ENCODE measurements around the gene WIPF2. TPM values are rescaled to one million over a fixed set of nuclear protein-coding genes. Genes with fewer than 3 reads are reported as not detected.
A peak's percentile ranks its signal among the peaks of the same experiment; 100 is the strongest.

Gene WIPF2
- total RNA-seq, 4 donors from 2014 or later, result 9.8 to 13.8 (median 11.2) TPM

GRCh38 chr17:40182606-40183005, 36.5 kb upstream of the WIPF2 start:
- H3K36me3 ChIP-seq, result peaks cover 0 to 43% (median 0%) of the 10 kb centered on the region in 3 donors
- peak overlapping the region in 2 of 4 donors; percentile 95 to 96 for H3K27ac ChIP-seq
- TF ChIP-seq POLR2A (IDR thresholded peaks at IDR 0.05) (no peak), CTCF (IDR thresholded peaks at IDR 0.05) (no peak)
- no peaks in the 10 kb centered on the region for H3K27me3 ChIP-seq
- no peak for DNase-seq
- no peak overlapping the region for H3K4me3 ChIP-seq
- intact Hi-C loops (cut with DNase I), result no loop called here
- H3K9me3 ChIP-seq, result no peaks in the 10 kb centered on the region
- 79 to 84% methylated on average over 5 to 6 of the region's 6 CpGs for WGBS, 2 donors
- H3K4me1 ChIP-seq, result peaks cover 14 to 71% (median 16%) of the 10 kb centered on the region in 3 donors

- H3K27ac ChIP-seq, result no peak overlapping the region
- H3K27me3 ChIP-seq, result no peaks in the 10 kb centered on the region
- WGBS, 2 donors, result 91% methylated on average over 3 of the region's 3 CpGs
- no peak overlapping the region for H3K4me3 ChIP-seq
- H3K36me3 ChIP-seq, result peaks cover 8 to 78% (median 10%) of the 10 kb centered on the region in 3 donors
- no peak for DNase-seq
- no peaks in the 10 kb centered on the region for H3K9me3 ChIP-seq
- intact Hi-C loops (cut with DNase I), result no loop called here
- TF ChIP-seq POLR2A (IDR thresholded peaks at IDR 0.05), result no peak
- no peak for TF ChIP-seq CTCF (IDR thresholded peaks at IDR 0.05)
- peaks cover 14 to 70% (median 19%) of the 10 kb centered on the region in 3 donors for H3K4me1 ChIP-seq
These were observed 31.9 kb upstream of the WIPF2 start for GRCh38 chr17:40187238-40187637.

GRCh38 chr17:40188694-40189093, 30.4 kb upstream of the WIPF2 start:
- Histone ChIP-seq H3K4me3 (no peak overlapping the region), H3K27me3 (no peaks in the 10 kb centered on the region), H3K4me1 (peaks cover 14 to 74% (median 17%) of the 10 kb centered on the region in 3 donors), H3K36me3 (peaks cover 8 to 83% (median 10%) of the 10 kb centered on the region in 3 donors), H3K27ac (no peak overlapping the region), H3K9me3 (no peaks in the 10 kb centered on the region)
- TF ChIP-seq POLR2A (IDR thresholded peaks at IDR 0.05) (no peak), CTCF (IDR thresholded peaks at IDR 0.05) (no peak)
- intact Hi-C loops (cut with DNase I), result no loop called here
- no peak for DNase-seq
- WGBS, 2 donors, result 94 to 95% methylated on average over 3 to 4 of the region's 6 CpGs

- Histone ChIP-seq H3K36me3 (peaks cover 8 to 78% (median 10%) of the 10 kb centered on the region in 3 donors), H3K4me1 (peaks cover 12 to 74% (median 19%) of the 10 kb centered on the region in 3 donors), H3K9me3 (no peaks in the 10 kb centered on the region), H3K27ac (peak overlapping the region in 2 of 4 donors; percentile 49 to 72), H3K4me3 (peak overlapping the region in 1 of 4 donors; percentile 54), H3K27me3 (no peaks in the 10 kb centered on the region)
- intact Hi-C loops (cut with DNase I), result loop anchor here (10.0 kb wide), 1 partner anchor 164 kb away; no protein-coding TSS in a partner anchor
- WGBS, 2 donors, result 69 to 72% methylated on average over 12 to 14 of the region's 15 CpGs
- DNase-seq, result no peak
- TF ChIP-seq POLR2A (IDR thresholded peaks at IDR 0.05) (no peak), CTCF (IDR thresholded peaks at IDR 0.05) (peak in 5 of 6 experiments; percentile 16 to 53 (median 28))
These were observed 28.7 kb upstream of the WIPF2 start for GRCh38 chr17:40190197-40191021.

Data from esophagus squamous epithelium (tissue), 5 donors.